Stomach smooth muscle (tissue), 2 donors: ENCODE data around the gene RLF.

Experiments used
- H3K27ac ChIP-seq: one replicate; pipeline ENCODE4 v1.7.0; 2013; ENCODE audit warnings: mild to moderate bottlenecking, low read length, inconsistent platforms
- H3K27me3 ChIP-seq, 2 donors: one replicate each; pipeline ENCODE4 v1.7.0; 2013; ENCODE audit warnings: low read length in 2 of 2; ENCODE audit not compliant: insufficient read depth in 2 of 2, control insufficient read depth in 1 of 2
- H3K36me3 ChIP-seq, 2 donors: one replicate each; pipeline ENCODE4 v1.7.0; 2013; ENCODE audit warnings: low read length in 2 of 2; ENCODE audit not compliant: control insufficient read depth in 2 of 2, insufficient read depth in 2 of 2
- H3K4me1 ChIP-seq: one replicate; pipeline ENCODE4 v1.7.0; 2013; ENCODE audit warnings: low read length; ENCODE audit not compliant: control insufficient read depth, insufficient read depth
- H3K4me3 ChIP-seq, 2 donors: one replicate each; pipeline ENCODE4 v1.7.0; 2013; ENCODE audit warnings: low read length in 2 of 2
- H3K9ac ChIP-seq, 2 donors: one replicate each; pipeline ENCODE4 v1.7.0; 2013; ENCODE audit warnings: low read length in 2 of 2, mild to moderate bottlenecking in 1 of 2
- H3K9me3 ChIP-seq, 2 donors: one replicate each; pipeline ENCODE4 v1.7.0; 2013; ENCODE audit warnings: low read length in 2 of 2; ENCODE audit not compliant: control insufficient read depth in 2 of 2
- donor health status: healthy.
- donor health status: Pancreatic carcinoma.

Gene RLF

DNA sequence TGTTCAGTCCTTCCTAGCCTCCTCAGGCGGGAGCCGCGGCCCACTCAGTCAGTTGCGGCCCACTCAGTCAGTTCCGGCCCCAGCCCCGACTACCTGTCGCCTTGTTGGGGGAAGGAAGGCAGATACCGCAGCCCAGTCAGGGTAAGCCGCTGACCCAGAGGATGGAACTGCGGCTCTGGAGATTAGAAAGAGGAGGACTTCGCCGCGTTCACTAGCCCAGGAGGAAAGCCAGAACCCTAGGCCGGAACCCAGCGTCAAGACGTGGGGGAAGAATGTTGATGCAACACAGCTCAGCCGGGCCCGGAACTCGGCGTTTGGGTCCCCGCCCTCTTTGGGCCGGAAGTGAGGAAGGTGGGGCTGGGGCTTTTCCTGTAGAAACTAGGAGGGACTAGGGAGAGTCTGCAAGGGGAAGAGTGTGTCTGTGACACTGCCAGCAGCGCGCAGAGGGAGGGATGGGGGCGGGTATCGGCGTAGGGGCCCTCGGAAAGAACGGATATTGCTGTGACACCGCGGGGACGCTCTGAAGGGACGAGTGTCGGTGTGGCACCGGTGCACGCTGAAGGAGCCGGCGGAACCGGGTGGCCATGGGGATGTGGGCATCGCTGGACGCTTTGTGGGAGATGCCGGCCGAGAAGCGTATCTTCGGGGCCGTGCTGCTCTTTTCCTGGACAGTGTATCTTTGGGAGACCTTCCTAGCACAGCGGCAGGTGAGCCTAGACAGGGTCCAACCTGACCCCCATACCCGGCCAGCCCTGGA lies 96.7 kb downstream of the RLF start, which contains the start of gene ZMPSTE24:
Gene ZMPSTE24 (plus strand): TSS at position 549 of the 757 bp plus-strand sequence. CDS start 36 bp downstream, at position 585.
- H3K4me3 ChIP-seq, result peak within 1 kb of the TSS; percentile 95 to 99
- no peaks in the 10 kb centered on the region for H3K9me3 ChIP-seq
- no peaks in the 10 kb centered on the region for H3K27me3 ChIP-seq
- H3K36me3 ChIP-seq, result peaks cover 6 to 10% of the 10 kb centered on the region in 2 donors
- peak within 1 kb of the TSS; percentile 99 to 100 for H3K9ac ChIP-seq
- peak within 1 kb of the TSS; percentile 97 for H3K27ac ChIP-seq
- peaks cover 15% of the 10 kb centered on the region for H3K4me1 ChIP-seq

DNA sequence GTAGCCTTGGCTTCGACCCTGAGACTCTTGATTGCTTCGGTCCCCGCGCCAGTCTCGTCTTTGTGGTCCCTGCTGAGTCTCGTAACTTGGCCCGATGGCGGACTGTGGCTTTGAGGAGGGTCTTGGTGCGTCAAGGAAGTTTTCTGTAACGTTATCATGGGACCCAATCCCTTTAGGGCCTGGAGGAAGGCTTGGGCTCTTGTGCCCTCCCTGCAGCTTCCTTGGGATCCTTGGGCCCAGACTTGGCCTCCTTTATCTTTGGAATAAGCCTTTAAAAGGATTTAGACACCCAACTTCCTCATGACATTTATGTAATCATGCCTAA lies 97.2 kb downstream of the RLF start:
- H3K9me3 ChIP-seq, result no peaks in the 10 kb centered on the region
- peaks cover 6 to 12% of the 10 kb centered on the region in 2 donors for H3K36me3 ChIP-seq
- H3K4me3 ChIP-seq, result peak overlapping the region; percentile 95 to 99
- H3K9ac ChIP-seq, result peak overlapping the region; percentile 99 to 100
- no peaks in the 10 kb centered on the region for H3K27me3 ChIP-seq
- peak overlapping the region; percentile 97 for H3K27ac ChIP-seq
- H3K4me1 ChIP-seq, result peaks cover 17% of the 10 kb centered on the region

DNA sequence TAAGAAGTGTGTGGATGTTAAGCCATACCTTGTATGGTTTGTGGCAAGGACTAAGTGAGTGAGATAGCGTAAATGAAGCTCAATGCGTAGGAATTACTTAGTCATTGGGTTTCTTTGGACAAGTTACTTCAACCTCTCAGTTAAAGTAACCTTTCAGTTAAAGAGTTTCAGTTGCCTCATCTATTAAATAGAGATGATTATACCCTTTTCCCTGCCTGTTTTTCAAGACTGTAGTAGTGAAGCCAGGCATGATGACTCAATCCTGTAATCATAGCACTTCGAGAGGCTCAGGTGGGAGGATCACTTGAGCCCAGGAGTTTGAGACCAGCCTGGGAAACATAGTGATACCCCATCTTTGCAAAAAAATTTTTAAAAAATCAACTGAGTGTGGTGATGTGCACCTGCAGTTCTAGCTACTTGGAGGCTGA lies 103.2 kb downstream of the RLF start:
- no peak overlapping the region for H3K4me3 ChIP-seq
- H3K4me1 ChIP-seq, result peaks cover 25% of the 10 kb centered on the region
- H3K36me3 ChIP-seq, result peaks cover 12 to 13% of the 10 kb centered on the region in 2 donors
- peak overlapping the region; percentile 47 for H3K27ac ChIP-seq
- no peaks in the 10 kb centered on the region for H3K27me3 ChIP-seq
- H3K9ac ChIP-seq, result no peak overlapping the region
- no peaks in the 10 kb centered on the region for H3K9me3 ChIP-seq

DNA sequence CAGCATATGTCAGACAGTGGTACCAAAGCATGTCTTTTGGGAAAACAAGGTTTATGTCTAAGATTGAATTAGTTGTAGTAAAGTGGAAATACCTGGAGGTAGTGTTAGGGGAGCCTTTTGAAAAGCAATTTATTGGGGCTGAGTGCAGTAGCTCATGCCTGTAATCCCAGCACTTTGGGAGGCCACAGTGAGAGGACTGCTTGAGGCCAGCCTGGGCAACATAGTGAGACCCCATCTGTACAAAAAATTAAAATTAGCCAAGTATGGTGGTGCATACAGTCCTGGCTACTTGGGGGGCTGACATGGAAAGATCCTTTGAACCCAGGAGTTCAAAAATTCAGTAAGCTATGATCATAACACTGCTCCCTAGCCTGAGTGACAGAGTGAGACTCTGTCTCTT lies 104.1 kb downstream of the RLF start:
- Histone ChIP-seq H3K27me3 (no peaks in the 10 kb centered on the region), H3K9me3 (no peaks in the 10 kb centered on the region), H3K27ac (no peak overlapping the region), H3K36me3 (peaks cover 16 to 18% of the 10 kb centered on the region in 2 donors), H3K4me3 (no peak overlapping the region), H3K4me1 (peaks cover 16% of the 10 kb centered on the region), H3K9ac (no peak overlapping the region)

DNA sequence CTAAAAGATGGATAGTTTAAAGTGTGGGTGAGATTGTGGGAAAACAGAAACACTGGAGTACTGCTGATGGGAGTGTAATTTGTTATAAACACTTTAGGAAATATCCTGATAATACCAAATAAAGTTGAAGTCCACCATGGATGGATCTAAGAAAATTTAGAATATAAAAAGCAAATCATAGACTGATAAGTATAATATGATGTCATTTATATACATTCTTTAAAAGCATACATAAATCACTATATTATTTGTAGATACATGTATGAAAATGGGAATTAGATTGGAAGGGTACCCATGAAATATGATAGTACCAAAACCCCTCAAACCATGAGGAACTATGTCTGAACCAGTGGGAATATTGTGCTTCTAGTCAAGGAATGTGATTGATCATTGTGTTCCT lies 104.7 kb downstream of the RLF start:
- Histone ChIP-seq H3K36me3 (peaks cover 17 to 19% of the 10 kb centered on the region in 2 donors), H3K4me1 (peaks cover 13% of the 10 kb centered on the region), H3K27me3 (no peaks in the 10 kb centered on the region), H3K27ac (no peak overlapping the region), H3K9ac (no peak overlapping the region), H3K4me3 (no peak overlapping the region), H3K9me3 (no peaks in the 10 kb centered on the region)

DNA sequence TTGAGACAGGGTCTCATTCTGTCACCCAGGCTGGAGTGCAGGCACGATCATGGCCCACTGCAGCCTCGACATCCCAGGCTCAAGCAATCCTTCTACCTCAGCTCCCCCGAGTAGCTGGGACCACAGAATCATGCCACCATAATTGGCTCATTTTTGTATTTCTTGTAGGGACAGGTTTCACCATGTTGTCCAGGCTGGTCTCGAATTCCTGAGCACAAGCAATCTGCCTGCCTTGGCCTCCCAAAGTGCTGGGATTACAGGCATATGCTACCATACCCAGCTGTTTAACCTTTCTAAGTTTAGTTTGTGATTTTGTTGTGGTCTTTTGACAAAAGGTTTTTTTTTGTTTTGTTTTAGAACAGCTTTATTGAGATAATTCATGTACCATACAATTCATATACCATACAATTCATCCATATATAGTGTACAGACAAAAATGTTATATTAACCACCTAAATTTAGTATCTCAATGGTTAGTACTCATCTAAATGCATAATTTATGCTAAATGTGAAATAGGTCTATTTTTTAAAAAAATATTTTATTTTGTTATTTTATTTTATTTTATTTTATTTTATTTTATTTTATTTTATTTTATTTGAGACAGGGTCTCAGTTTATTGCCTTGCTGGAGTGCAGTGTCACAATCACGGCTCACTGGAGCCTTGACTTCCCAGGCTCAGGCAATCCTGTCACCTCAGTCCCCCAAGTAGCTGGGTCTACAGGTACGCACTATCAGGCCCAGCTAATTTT lies 105.8 kb downstream of the RLF start:
- Histone ChIP-seq H3K9ac (no peak overlapping the region), H3K4me1 (peaks cover 13% of the 10 kb centered on the region), H3K27ac (peak overlapping the region; percentile 60), H3K27me3 (no peaks in the 10 kb centered on the region), H3K4me3 (no peak overlapping the region), H3K9me3 (no peaks in the 10 kb centered on the region), H3K36me3 (peaks cover 17 to 19% of the 10 kb centered on the region in 2 donors)

DNA sequence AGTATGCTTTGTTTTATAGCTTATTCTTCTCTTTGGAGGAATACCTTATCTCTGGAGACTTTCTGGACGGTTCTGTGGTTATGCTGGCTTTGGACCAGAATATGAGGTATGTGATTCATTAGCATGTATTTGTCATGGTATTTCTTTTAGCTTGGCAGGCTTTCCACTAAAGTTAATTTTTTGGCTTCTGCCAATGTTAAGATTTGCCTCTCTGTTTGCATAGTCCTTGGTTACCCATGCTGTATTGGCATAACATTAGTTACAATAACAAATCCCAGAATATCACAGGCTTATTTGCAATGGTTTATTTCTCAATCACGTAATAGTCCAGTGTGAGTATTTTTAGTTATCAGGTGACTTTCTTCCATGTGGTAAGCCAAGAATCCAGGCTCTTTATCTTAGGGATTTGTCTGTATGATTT lies 106.6 kb downstream of the RLF start:
- Histone ChIP-seq H3K9ac (no peak overlapping the region), H3K4me3 (peak overlapping the region in 1 of 2 donors; percentile 17), H3K36me3 (peaks cover 20% of the 10 kb centered on the region in 2 donors), H3K4me1 (peaks cover 13% of the 10 kb centered on the region), H3K27ac (peak overlapping the region; percentile 60), H3K27me3 (no peaks in the 10 kb centered on the region), H3K9me3 (no peaks in the 10 kb centered on the region)

DNA sequence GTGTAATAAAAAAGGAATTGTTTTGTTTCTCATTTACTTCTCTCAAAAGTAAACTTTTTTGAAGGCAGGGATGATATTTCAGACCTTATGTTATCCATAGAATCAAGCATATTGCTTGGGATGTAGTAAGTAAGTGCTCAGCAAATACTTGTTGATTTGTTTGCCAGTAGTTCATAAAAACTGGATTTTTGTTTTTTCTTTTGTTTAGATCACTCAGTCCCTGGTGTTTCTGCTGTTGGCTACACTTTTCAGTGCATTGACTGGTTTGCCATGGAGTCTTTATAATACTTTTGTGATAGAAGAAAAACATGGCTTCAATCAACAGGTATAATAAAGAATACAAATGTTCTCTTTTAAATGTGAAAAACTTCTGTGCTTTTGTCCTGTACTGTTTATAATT lies 107.0 kb downstream of the RLF start:
- Histone ChIP-seq H3K27me3 (no peaks in the 10 kb centered on the region), H3K27ac (peak overlapping the region; percentile 60), H3K9ac (no peak overlapping the region), H3K4me1 (peaks cover 12% of the 10 kb centered on the region), H3K36me3 (peaks cover 18 to 20% of the 10 kb centered on the region in 2 donors), H3K9me3 (no peaks in the 10 kb centered on the region), H3K4me3 (no peak overlapping the region)

DNA sequence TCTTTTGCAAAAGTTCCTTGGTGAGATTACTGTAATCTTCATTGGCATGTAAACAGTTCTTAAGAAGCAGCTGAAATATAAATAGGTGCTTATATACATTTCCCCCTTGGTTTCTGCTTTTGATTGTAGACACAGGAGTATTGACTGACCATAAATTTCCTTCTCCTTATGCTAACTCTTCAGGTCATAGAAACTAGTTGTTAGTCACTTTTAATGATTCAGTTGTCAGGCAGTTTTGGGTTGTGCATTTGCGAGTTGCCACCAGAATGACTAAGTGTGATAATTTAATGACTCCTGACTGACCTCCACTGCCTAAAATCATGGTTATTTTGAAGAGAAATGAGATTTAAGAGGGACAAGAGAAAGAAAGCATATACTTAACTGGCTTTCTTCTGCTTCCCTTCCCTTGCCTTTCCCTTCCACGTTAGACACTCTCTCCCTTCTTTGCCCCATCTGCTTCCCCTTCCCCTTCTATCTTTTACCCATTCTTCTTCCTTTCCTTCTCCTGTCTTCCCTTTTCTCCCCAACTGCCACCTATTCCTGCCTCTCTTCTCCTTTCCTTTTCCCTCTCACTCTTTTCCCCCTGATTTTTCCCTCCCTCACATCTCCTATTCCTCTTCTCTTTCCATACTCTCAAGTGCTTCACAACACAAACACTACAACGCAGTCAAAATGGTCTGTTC lies 109.1 kb downstream of the RLF start:
- Histone ChIP-seq H3K27ac (no peak overlapping the region), H3K27me3 (no peaks in the 10 kb centered on the region), H3K9me3 (no peaks in the 10 kb centered on the region), H3K4me3 (no peak overlapping the region), H3K4me1 (peaks cover 11% of the 10 kb centered on the region), H3K36me3 (peaks cover 25 to 29% of the 10 kb centered on the region in 2 donors), H3K9ac (no peak overlapping the region)

DNA sequence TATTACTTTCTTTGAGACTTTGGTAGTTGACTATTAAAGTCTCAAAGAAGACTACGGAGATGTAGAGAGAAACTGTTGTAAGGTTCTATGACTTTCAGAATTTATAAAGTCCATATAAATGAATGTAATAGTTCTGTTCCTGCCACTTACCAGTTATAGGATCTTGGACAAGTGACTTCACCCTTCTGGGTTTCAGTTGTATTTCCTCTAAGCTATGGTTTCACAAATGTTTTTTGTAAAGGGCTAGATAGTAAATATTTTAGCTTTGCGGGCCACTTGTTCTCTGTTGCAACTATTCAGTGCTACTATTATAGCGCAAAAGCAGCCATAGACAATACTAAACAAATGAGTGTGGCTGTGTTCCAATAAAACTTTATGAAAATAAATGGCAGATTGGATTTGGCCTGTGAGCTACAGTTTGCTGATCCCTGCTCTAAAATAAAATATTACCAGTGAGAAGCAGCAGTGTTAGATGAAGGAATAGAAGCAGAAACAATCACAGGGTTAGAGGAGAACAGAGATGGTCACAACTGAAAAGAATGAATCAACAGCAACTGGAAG lies 111.5 kb downstream of the RLF start:
- H3K27me3 ChIP-seq, result no peaks in the 10 kb centered on the region
- no peaks in the 10 kb centered on the region for H3K9me3 ChIP-seq
- no peak overlapping the region for H3K27ac ChIP-seq
- H3K4me3 ChIP-seq, result no peak overlapping the region
- H3K9ac ChIP-seq, result no peak overlapping the region
- H3K36me3 ChIP-seq, result peaks cover 30 to 39% of the 10 kb centered on the region in 2 donors
- H3K4me1 ChIP-seq, result peaks cover 3% of the 10 kb centered on the region
